Activated T-helper 2 cell treated with anti-CD3 and anti-CD28 coated beads, Interferon-gamma antibody, Interleukin-2, Interleukin-4, amounts not matched to agents 10 μg/mL and 5 μg/mL and 100 μg/mL, durations not matched to agents 14 hours and 24 hours and 36 hours (primary cell): Measurements from ENCODE around the gene CCL3. TPM values are rescaled to one million over a fixed set of nuclear protein-coding genes. Genes with fewer than 3 reads are reported as not detected.
A peak's percentile ranks its signal among the peaks of the same experiment; 100 is the strongest.
"Not testable (repeated sequence)": the region's sequence is repeated elsewhere in the genome, so short reads cannot be mapped to it uniquely, and the experiment has no call there.

Source experiments
- DNase-seq: peaks from one replicate; pipeline ENCODE4 v3.0.0; 2021; ENCODE audit warnings: low spot score
- H3K27ac Mint-ChIP-seq: one replicate; pipeline ENCODE4 v1.8.0; 2021; ENCODE audit warnings: mixed read lengths
- H3K27me3 Mint-ChIP-seq: one replicate; pipeline ENCODE4 v1.8.0; 2021; ENCODE audit warnings: low read depth, mixed read lengths
- H3K36me3 Mint-ChIP-seq: one replicate; pipeline ENCODE4 v1.8.0; 2021; ENCODE audit warnings: low read depth, mixed read lengths
- H3K4me1 Mint-ChIP-seq: one replicate; pipeline ENCODE4 v1.8.0; 2021; ENCODE audit warnings: low read depth, mixed read lengths
- H3K4me3 Mint-ChIP-seq: one replicate; pipeline ENCODE4 v1.8.0; 2021; ENCODE audit warnings: low read depth, mild to moderate bottlenecking, moderate library complexity, mixed read lengths
- H3K9me3 Mint-ChIP-seq: one replicate; pipeline ENCODE4 v1.8.0; 2021; ENCODE audit warnings: mixed read lengths
- intact Hi-C: fragments of 100-400 bp; cut with micrococcal nuclease; formaldehyde crosslinking; loops from one replicate; pipeline ENCODE4 v1.15.1; 2023
- total RNA-seq: library from RNA; stranded (reverse); gene quantifications from 2 replicates; pipeline ENCODE4 v1.2.3, GENCODE V29; 2022

Gene CCL3
- total RNA-seq, 1 donor from 2014 or later, result 218 TPM

DNA sequence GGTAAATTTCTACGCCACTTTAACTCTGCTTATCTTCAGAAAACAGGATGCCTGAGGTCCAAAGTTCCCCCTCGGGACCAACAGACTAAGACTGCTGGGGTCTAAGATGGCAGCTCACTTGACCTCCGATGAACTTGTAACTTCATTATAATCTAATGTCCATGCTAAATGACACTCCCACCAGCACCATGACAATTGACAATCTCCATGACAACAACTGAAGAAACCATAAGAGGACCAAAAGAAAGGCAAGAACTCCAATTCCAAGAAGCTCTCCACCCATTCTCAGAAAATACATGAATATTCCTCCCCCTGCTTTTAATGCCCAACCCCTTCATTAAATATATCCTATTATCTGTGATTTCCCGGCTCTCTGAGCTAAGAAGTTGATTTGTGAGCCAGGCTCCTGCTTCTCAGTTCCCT, 21.1 kb upstream of the CCL3 start:
- peaks cover 3% of the 10 kb centered on the region for H3K27me3 Mint-ChIP-seq
- DNase-seq, result no peak
- intact Hi-C loops, result no loop called here
- H3K36me3 Mint-ChIP-seq, result no peaks in the 10 kb centered on the region
- H3K4me3 Mint-ChIP-seq, result no peak overlapping the region
- no peaks in the 10 kb centered on the region for H3K4me1 Mint-ChIP-seq
- peaks cover 5% of the 10 kb centered on the region for H3K9me3 Mint-ChIP-seq
- H3K27ac Mint-ChIP-seq, result no peak overlapping the region

DNA sequence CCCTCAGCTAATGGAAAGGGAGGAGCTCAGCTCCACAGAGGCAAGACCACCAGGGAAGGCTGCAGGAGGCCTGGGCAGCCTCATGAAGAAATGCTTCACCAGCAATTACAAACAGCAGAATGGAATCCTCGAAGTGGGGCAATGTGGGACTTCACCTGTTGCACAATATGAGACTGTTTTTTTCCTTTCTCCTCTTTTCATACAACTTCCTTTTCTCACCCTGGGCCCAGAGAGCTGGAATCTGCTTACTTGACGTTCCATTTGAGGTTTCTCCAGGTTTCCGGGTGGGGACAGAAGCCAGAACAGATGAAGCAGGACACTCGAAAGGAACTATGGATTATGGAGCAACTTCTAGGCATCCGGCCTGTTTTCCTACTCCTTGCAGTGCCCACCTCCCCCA, 18.3 kb upstream of the CCL3 start:
- H3K4me3 Mint-ChIP-seq, H3K27ac Mint-ChIP-seq, intact Hi-C loops, DNase-seq, H3K4me1 Mint-ChIP-seq, H3K9me3 Mint-ChIP-seq, H3K36me3 Mint-ChIP-seq: not testable (repeated sequence)
- H3K27me3 Mint-ChIP-seq, result peaks cover 12% of the 10 kb centered on the region

DNA sequence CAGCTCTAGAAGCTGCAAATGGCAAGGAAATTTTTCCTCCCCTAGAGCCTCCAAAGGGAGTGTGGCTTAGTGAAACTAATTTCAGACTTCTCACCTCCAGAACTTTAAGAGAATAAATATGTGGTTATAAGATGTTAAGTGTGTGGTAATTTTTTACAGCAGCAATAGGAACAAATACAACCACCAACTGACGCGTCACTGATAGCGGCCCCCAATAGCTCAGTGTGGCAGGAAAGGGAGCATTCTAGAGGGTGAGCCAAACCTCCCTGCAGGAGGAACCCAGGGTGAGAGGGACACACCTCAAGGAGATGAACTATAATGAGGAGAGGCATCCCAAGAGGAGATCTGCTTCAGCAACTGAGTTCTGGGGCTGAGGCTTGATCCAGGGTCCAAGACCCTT, 17.7 kb upstream of the CCL3 start:
- intact Hi-C loops, result no loop called here
- Mint-ChIP-seq H3K4me3 (no peak overlapping the region), H3K9me3 (peaks cover 5% of the 10 kb centered on the region), H3K36me3 (no peaks in the 10 kb centered on the region), H3K27ac (no peak overlapping the region), H3K27me3 (peaks cover 13% of the 10 kb centered on the region), H3K4me1 (peaks cover 10% of the 10 kb centered on the region)
- no peak for DNase-seq

GRCh38 chr17:36106493-36106835, 16.5 kb upstream of the CCL3 start:
- Mint-ChIP-seq H3K4me1 (peaks cover 10% of the 10 kb centered on the region), H3K27me3 (peaks cover 11% of the 10 kb centered on the region), H3K4me3 (no peak overlapping the region), H3K9me3 (no peaks in the 10 kb centered on the region), H3K36me3 (no peaks in the 10 kb centered on the region), H3K27ac (no peak overlapping the region)
- no peak for DNase-seq
- intact Hi-C loops, result no loop called here

DNA sequence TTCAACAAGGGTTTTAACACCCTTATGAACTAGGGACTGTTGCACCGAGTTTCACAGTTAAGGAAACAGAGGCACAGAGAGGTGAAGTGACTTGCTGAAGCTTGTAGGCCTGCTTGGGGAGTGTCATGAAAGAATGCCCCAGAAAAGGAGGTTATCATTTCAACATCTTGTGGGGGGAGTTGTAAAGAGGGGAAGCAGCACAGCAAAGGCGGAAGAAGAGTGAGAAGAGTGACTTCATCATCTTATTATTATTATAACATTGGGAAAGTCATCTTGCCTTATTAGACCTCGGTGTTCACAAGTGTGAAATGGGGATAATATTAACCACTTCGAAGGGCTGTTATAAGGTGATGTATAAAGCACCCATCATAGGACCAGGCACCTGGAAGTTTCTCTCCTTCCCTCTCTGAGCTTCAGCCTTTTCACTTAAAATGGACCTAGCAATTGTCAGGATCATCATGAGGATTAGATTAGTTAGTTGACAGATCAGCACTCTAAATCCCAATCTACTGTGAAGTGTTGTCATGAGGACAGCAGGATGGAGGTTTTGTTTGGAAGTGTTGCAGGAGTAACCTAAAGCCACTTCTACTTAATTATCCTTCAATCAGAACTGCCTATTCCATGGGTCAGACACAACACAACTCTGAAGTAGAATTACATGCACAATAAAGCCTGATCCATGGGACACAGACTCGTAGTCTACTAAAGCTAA, 16.0 kb upstream of the CCL3 start:
- intact Hi-C loops, result no loop called here
- peaks cover 11% of the 10 kb centered on the region for H3K27me3 Mint-ChIP-seq
- H3K4me1 Mint-ChIP-seq, result peaks cover 10% of the 10 kb centered on the region
- no peaks in the 10 kb centered on the region for H3K36me3 Mint-ChIP-seq
- no peak overlapping the region for H3K27ac Mint-ChIP-seq
- no peak for DNase-seq
- H3K9me3 Mint-ChIP-seq, result no peaks in the 10 kb centered on the region
- H3K4me3 Mint-ChIP-seq, result no peak overlapping the region

DNA sequence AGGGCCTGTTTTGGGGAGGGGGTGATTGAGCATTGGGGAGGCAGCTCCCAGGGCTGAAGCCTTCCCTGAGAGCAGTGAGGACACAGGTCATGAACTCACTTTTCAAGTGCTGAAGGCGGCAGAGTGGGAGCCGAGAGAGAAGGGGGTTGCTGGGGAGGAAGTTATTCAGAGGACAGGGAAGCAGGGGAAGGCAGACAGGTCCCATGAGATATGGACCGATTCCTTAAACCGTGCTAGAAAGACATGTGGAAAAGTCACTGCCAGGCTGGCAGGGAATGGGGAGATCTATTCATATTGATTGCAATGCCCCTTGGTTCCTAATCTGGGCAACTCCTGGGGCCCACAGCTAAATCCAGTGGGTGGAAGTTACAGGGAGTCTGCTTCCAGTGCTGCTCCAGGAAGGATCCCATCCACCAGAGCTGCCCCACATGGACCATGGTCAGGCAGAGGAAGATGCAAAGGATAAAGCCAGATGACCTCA, 14.8 kb upstream of the CCL3 start:
- Mint-ChIP-seq H3K27me3 (peaks cover 15% of the 10 kb centered on the region), H3K9me3 (no peaks in the 10 kb centered on the region), H3K36me3 (no peaks in the 10 kb centered on the region), H3K4me3 (peak overlapping the region; percentile 66), H3K27ac (peak overlapping the region; percentile 34), H3K4me1 (peaks cover 10% of the 10 kb centered on the region)
- DNase-seq, result no peak
- intact Hi-C loops, result no loop called here

GRCh38 chr17:36104246-36104645, 14.3 kb upstream of the CCL3 start:
- H3K36me3 Mint-ChIP-seq, H3K9me3 Mint-ChIP-seq, DNase-seq, intact Hi-C loops: not testable (repeated sequence)
- peak overlapping the region; percentile 66 for H3K4me3 Mint-ChIP-seq
- peak overlapping the region; percentile 34 for H3K27ac Mint-ChIP-seq
- H3K4me1 Mint-ChIP-seq, result peaks cover 12% of the 10 kb centered on the region
- peaks cover 15% of the 10 kb centered on the region for H3K27me3 Mint-ChIP-seq

DNA sequence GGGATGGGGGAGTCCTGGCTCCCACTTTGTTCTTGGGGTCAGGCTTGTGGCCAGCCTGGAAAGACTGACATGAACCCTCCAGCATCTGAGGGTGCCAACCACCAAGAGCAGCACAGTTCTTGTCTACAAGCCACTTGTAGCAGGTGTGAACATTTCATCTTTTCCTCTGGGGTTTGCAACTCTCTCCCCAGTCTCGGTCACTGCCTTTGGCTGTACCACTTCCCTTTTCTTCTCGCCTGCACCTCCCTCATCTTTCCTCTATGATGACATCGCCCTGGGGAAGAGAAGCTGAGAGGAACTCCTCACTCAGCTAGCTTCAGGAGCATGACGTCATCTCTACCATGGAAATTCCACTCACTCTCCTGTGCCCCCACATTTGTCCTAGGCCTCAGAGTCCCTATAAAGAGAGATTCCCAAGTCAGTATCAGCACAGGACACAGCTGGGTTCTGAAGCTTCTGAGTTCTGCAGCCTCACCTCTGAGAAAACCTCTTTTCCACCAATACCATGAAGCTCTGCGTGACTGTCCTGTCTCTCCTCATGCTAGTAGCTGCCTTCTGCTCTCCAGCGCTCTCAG, 13.5 kb upstream of the CCL3 start, which contains the start of gene CCL4:
CCL4 (plus strand) TSS at position 427 of the 575 bp plus-strand sequence; CDS start at position 506, 79 bp downstream.
- intact Hi-C loops, result not testable (repeated sequence)

GRCh38 chr17:36099004-36099403, 9.1 kb upstream of the CCL3 start:
- H3K36me3 Mint-ChIP-seq, H3K27ac Mint-ChIP-seq, DNase-seq, H3K4me3 Mint-ChIP-seq, intact Hi-C loops, H3K9me3 Mint-ChIP-seq: not testable (repeated sequence)
- peaks cover 17% of the 10 kb centered on the region for H3K4me1 Mint-ChIP-seq
- H3K27me3 Mint-ChIP-seq, result peaks cover 20% of the 10 kb centered on the region

More for the DNA sequence above, 13.5 kb upstream of the CCL3 start, which contains the start of gene CCL4:
- H3K36me3 Mint-ChIP-seq, DNase-seq, H3K9me3 Mint-ChIP-seq: not testable (repeated sequence)
- Mint-ChIP-seq H3K4me3 (peak within 1 kb of the TSS; percentile 66), H3K4me1 (peaks cover 16% of the 10 kb centered on the region), H3K27me3 (peaks cover 18% of the 10 kb centered on the region), H3K27ac (peak within 1 kb of the TSS; percentile 34)

GRCh38 chr17:36095992-36096391, 6.0 kb upstream of the CCL3 start:
- H3K9me3 Mint-ChIP-seq, result no peaks in the 10 kb centered on the region
- no peak for DNase-seq
- H3K27me3 Mint-ChIP-seq, result peaks cover 25% of the 10 kb centered on the region
- peaks cover 28% of the 10 kb centered on the region for H3K4me1 Mint-ChIP-seq
- H3K27ac Mint-ChIP-seq, result no peak overlapping the region
- no peak overlapping the region for H3K4me3 Mint-ChIP-seq
- intact Hi-C loops, result no loop called here
- H3K36me3 Mint-ChIP-seq, result no peaks in the 10 kb centered on the region

- Mint-ChIP-seq H3K27me3 (peaks cover 22% of the 10 kb centered on the region), H3K36me3 (no peaks in the 10 kb centered on the region), H3K9me3 (no peaks in the 10 kb centered on the region), H3K27ac (no peak overlapping the region), H3K4me1 (peaks cover 38% of the 10 kb centered on the region), H3K4me3 (no peak overlapping the region)
- no peak for DNase-seq
- intact Hi-C loops, result loop anchor here (5.0 kb wide), 1 partner anchor 197 kb away; no protein-coding TSS in a partner anchor
These were observed 4.8 kb upstream of the CCL3 start for GRCh38 chr17:36094746-36095145.

- Mint-ChIP-seq H3K9me3 (no peaks in the 10 kb centered on the region), H3K4me3 (no peak overlapping the region), H3K36me3 (no peaks in the 10 kb centered on the region), H3K27me3 (peaks cover 23% of the 10 kb centered on the region), H3K27ac (no peak overlapping the region), H3K4me1 (peaks cover 39% of the 10 kb centered on the region)
- intact Hi-C loops, result loop anchor here (5.0 kb wide), 1 partner anchor 197 kb away; no protein-coding TSS in a partner anchor
- no peak for DNase-seq
These were observed 4.3 kb upstream of the CCL3 start for GRCh38 chr17:36094232-36094631.

- H3K27ac Mint-ChIP-seq, H3K4me3 Mint-ChIP-seq, H3K36me3 Mint-ChIP-seq, DNase-seq, H3K9me3 Mint-ChIP-seq: not testable (repeated sequence)
- intact Hi-C loops, result loop anchor here (5.0 kb wide), 1 partner anchor 195 kb away; no protein-coding TSS in a partner anchor
- Mint-ChIP-seq H3K27me3 (peaks cover 24% of the 10 kb centered on the region), H3K4me1 (peaks cover 40% of the 10 kb centered on the region)
These were observed 2.8 kb upstream of the CCL3 start for GRCh38 chr17:36092715-36093114.
